Suprapubic skin (tissue), 3 donors: ENCODE measurements around the gene AGO1.

Experiments
- POLR2A ChIP-seq, 2 donors: fragments of 450-650 bp; IDR thresholded peaks; one replicate each; pipeline ENCODE4 v1.6.1; 2017; ENCODE audit warnings: antibody characterized with exemption in 2 of 2, mild to moderate bottlenecking in 2 of 2, moderate library complexity in 2 of 2
- TF ChIP-seq, protein P1 (sequence below), 2 donors: fragments of 200-600 bp in 1 of 2; fragments of 450-650 bp in 1 of 2; sonication (generic) in 1 of 2; IDR thresholded peaks; one replicate each; pipeline ENCODE4 v1.5.1; 2016 to 2019; ENCODE audit warnings: antibody characterized with exemption in 2 of 2, mild to moderate bottlenecking in 1 of 2, moderate library complexity in 1 of 2

DNA sequence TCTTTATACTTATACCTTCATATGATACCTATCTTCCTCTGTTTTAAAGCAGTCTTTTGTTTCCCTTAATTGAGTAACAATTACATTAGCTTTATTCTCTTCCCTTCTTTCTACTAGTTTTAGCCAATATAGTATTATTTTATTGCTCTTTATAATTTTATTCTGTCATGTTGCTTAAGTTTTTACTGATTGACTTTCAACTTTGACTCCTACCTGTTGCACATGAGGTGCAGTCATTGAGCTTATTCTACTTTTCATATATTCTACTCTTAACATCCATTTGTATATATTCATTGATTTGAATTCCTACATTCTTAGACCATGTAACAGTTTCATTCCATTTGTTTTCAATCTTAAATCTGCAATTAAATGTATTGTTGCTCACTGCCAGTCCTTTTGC lies 97.1 kb downstream of the AGO1 start:
- TF ChIP-seq, protein P1, sequence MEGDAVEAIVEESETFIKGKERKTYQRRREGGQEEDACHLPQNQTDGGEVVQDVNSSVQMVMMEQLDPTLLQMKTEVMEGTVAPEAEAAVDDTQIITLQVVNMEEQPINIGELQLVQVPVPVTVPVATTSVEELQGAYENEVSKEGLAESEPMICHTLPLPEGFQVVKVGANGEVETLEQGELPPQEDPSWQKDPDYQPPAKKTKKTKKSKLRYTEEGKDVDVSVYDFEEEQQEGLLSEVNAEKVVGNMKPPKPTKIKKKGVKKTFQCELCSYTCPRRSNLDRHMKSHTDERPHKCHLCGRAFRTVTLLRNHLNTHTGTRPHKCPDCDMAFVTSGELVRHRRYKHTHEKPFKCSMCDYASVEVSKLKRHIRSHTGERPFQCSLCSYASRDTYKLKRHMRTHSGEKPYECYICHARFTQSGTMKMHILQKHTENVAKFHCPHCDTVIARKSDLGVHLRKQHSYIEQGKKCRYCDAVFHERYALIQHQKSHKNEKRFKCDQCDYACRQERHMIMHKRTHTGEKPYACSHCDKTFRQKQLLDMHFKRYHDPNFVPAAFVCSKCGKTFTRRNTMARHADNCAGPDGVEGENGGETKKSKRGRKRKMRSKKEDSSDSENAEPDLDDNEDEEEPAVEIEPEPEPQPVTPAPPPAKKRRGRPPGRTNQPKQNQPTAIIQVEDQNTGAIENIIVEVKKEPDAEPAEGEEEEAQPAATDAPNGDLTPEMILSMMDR (IDR thresholded peaks at IDR 0.05): no peak
- no peak for TF ChIP-seq POLR2A (IDR thresholded peaks at IDR 0.05)
